GM21576 (cell line): ENCODE data around the gene KIR2DL3.

ENCODE experiments used
- ATAC-seq: cut with Tn5 transposase; IDR thresholded peaks from one replicate; pipeline ENCODE4 v1.9.1; 2021; ENCODE audit warnings: mild to moderate bottlenecking, moderate library complexity; ENCODE audit not compliant: unreplicated experiment

KIR2DL3 gene

DNA sequence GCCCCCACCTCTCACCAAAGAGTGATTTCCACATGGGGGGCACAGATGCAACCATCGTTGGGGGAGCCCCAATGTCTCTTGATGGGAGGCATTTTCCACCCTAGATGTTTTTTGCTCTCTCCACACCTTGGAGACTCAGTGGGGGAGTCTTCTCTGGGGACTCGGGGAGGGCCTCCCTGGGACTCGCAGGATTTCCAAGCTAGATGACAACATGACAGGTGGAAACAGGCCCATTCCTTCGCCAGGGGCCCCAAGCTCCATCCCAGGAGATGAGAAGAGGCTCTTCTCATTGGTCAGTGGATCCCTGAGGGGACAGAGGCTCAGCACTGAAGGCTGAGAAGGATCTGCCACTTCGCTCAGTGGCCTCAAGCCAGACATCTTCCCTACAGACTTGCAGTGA is 52.4 kb downstream of the KIR2DL3 start:
- no peak for ATAC-seq

GRCh38 chr19:54791476-54791875 is 53.2 kb downstream of the KIR2DL3 start:
- no peak for ATAC-seq

DNA sequence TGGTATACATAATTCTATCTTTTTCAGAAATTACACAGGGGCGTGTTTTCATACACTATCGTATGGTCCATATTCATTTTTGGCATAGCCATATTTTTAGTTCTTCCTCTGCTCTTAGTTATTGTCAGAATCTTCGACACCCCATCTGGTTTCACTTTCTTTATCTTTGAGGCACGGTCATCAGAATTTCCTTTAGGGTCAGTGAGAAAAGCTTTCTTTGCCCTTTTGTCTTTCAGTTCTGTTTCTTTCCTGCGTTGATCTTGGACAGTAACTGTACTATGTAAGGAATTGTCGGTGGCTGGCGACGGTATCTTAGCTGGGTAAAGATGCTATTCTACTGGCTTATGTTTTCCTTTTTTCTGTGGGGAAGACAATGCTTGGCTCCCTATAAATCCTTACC is 54.5 kb downstream of the KIR2DL3 start:
- no peak for ATAC-seq

GRCh38 chr19:54795758-54796157 is 57.4 kb downstream of the KIR2DL3 start:
- ATAC-seq = no peak
